Sciatic nerve (tissue), 2 donors: ENCODE results near the gene AFF3. TPM values are rescaled to one million over a fixed set of nuclear protein-coding genes. Genes with fewer than 3 reads are reported as not detected.

ENCODE experiments used
- ATAC-seq: fragments of 200-7000 bp; cut with Tn5 transposase; one replicate; pipeline ENCODE4 v1.9.1; 2020; ENCODE audit warnings: mild to moderate bottlenecking, moderate library complexity
- DNase-seq: peaks from one replicate; pipeline ENCODE4 v3.0.0-alpha.2; 2020; ENCODE audit warnings: low spot score
- intact Hi-C: fragments of 100-400 bp; cut with DNase I; formaldehyde crosslinking; loops from one replicate; pipeline ENCODE4 v1.14.2; 2022
- total RNA-seq: library from RNA; stranded (reverse); fragmentation: NEBNext Ultra II Directional; extraction: Animal tissue kit (Norgen Biotek cat#: 25700); gene quantifications from one replicate; pipeline ENCODE4 v1.2.1, GENCODE V29; 2021
- donor health status: DM: no; HTN: no; CAD: no.
- donor health status: DM: no; HTN: no; CAD: no.

AFF3 gene
- total RNA-seq, 1 donor from 2014 or later = 14.2 TPM

- no peak for ATAC-seq
- no peak for DNase-seq
- intact Hi-C loops = no loop called here
These were observed 215.4 kb downstream of the AFF3 start for GRCh38 chr2:99926986-99927385.

- ATAC-seq = no peak
- DNase-seq = no peak
- intact Hi-C loops = no loop called here
These were observed 216.4 kb downstream of the AFF3 start for GRCh38 chr2:99925960-99926359.

GRCh38 chr2:99922664-99923063, 219.7 kb downstream of the AFF3 start:
- DNase-seq = no peak
- intact Hi-C loops = no loop called here
- no peak for ATAC-seq

- intact Hi-C loops = no loop called here
- DNase-seq (no peak), ATAC-seq (no peak)
These were observed 220.5 kb downstream of the AFF3 start for GRCh38 chr2:99921903-99922302.

GRCh38 chr2:99918389-99918788, 224.0 kb downstream of the AFF3 start:
- no peak for DNase-seq
- intact Hi-C loops = no loop called here

GRCh38 chr2:99915108-99915675, 227.2 kb downstream of the AFF3 start:
- no peak for ATAC-seq
- intact Hi-C loops = no loop called here
- no peak for DNase-seq

More at GRCh38 chr2:99918389-99918788, 224.0 kb downstream of the AFF3 start:
- ATAC-seq = no peak

GRCh38 chr2:99911736-99912135, 230.7 kb downstream of the AFF3 start:
- no peak for DNase-seq
- intact Hi-C loops = no loop called here
- ATAC-seq = no peak

GRCh38 chr2:99910902-99911301, 231.5 kb downstream of the AFF3 start:
- intact Hi-C loops = no loop called here
- no peak for ATAC-seq
- DNase-seq = no peak

GRCh38 chr2:99905636-99906035, 236.8 kb downstream of the AFF3 start:
- intact Hi-C loops = no loop called here
- ATAC-seq (no peak), DNase-seq (no peak)

- no peak for DNase-seq
- intact Hi-C loops = no loop called here
- no peak for ATAC-seq
These were observed 237.4 kb downstream of the AFF3 start for GRCh38 chr2:99905025-99905424.

GRCh38 chr2:99903981-99904380, 238.4 kb downstream of the AFF3 start:
- intact Hi-C loops = no loop called here
- ATAC-seq = no peak
- no peak for DNase-seq

GRCh38 chr2:99900556-99900955, 241.8 kb downstream of the AFF3 start:
- DNase-seq = no peak
- intact Hi-C loops = no loop called here

GRCh38 chr2:99899882-99900281, 242.5 kb downstream of the AFF3 start:
- no peak for ATAC-seq
- intact Hi-C loops = no loop called here
- no peak for DNase-seq

More at GRCh38 chr2:99900556-99900955, 241.8 kb downstream of the AFF3 start:
- ATAC-seq = no peak

- intact Hi-C loops = no loop called here
- no peak for DNase-seq
- no peak for ATAC-seq
These were observed 243.1 kb downstream of the AFF3 start for GRCh38 chr2:99899058-99899855.

- DNase-seq = no peak
- no peak for ATAC-seq
These were observed 243.9 kb downstream of the AFF3 start for GRCh38 chr2:99898336-99899048.

GRCh38 chr2:99891428-99891780, 251.0 kb downstream of the AFF3 start:
- ATAC-seq = no peak
- intact Hi-C loops = no loop called here
- DNase-seq = no peak

More at GRCh38 chr2:99898336-99899048, 243.9 kb downstream of the AFF3 start:
- intact Hi-C loops = no loop called here

GRCh38 chr2:99890568-99891427, 251.6 kb downstream of the AFF3 start:
- ATAC-seq = no peak
- no peak for DNase-seq
- intact Hi-C loops = no loop called here

GRCh38 chr2:99888617-99889016, 253.8 kb downstream of the AFF3 start:
- DNase-seq = no peak
- no peak for ATAC-seq
- intact Hi-C loops = no loop called here

GRCh38 chr2:99886418-99886817, 256.0 kb downstream of the AFF3 start:
- intact Hi-C loops = no loop called here
- ATAC-seq (no peak), DNase-seq (no peak)
